GM23338 (cell line): ENCODE measurements around the gene RGS8.

Experiments used
- EZH2 ChIP-seq: fragments of 200-600 bp; sonication (generic); IDR thresholded peaks from one replicate; pipeline ENCODE4 v1.8.0; 2017; ENCODE audit warnings: antibody characterized with exemption, mild to moderate bottlenecking, low read depth; ENCODE audit not compliant: unreplicated experiment
- POLR2AphosphoS5 ChIP-seq: IDR thresholded peaks from 2 replicates; pipeline ENCODE4 v1.6.1; 2016; ENCODE audit warnings: antibody characterized with exemption, low read depth
- STAT1 ChIP-seq: IDR thresholded peaks from one replicate; pipeline ENCODE4 v1.6.1; 2016; ENCODE audit warnings: antibody characterized with exemption; ENCODE audit not compliant: unreplicated experiment
- TF ChIP-seq, protein P1 (sequence below), 2 experiments: fragments of 200-600 bp in 1 of 2; sonication (generic) in 1 of 2; conservative IDR thresholded peaks; 2 replicates each; pipeline versions ENCODE4 v1.5.1 to v1.6.1; 2016 to 2017; ENCODE audit warnings: antibody characterized with exemption in 2 of 2, low read depth in 2 of 2, mild to moderate bottlenecking in 2 of 2, moderate library complexity in 1 of 2
- TF ChIP-seq, protein P2 (sequence below): IDR thresholded peaks from 2 replicates; pipeline ENCODE4 v1.6.1; 2016; ENCODE audit warnings: antibody characterized with exemption
- TF ChIP-seq, protein P3 (sequence below): IDR thresholded peaks from one replicate; pipeline ENCODE4 v1.6.1; 2018; ENCODE audit warnings: antibody characterized with exemption; ENCODE audit not compliant: unreplicated experiment

DNA sequence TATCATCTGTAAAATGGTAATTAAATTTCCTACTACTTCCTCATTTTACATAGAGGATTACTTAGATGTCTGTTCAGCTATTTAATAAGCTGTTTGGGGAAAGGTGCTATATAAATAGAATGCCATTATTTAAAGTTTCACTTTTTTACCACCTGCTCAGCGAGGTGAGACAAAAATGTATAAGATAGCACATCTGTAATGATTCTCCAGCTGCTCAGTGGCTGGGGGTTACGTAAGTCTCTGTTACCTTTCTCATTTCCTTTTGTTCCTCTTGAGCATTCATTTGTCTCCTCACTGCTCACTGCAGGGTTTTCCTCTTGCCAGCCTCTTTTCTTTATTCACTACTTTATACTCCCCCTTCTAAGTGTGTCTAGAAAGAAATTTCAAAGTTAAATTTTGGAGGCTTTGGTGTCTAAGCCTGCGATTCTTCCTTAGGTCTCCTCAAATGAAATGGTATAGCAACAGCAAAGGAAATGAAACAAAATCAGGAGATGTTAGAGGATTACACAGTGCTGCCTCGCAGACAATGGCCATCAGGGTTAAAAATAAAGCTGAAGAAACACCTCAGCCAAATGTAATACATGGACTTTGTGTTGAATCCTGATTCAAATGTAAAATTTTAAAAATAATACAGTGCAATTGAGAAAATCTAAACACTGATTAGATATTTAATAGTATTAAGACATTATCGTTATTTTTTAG is 6.8 kb downstream of the RGS8 start:
- TF ChIP-seq, protein P1, sequence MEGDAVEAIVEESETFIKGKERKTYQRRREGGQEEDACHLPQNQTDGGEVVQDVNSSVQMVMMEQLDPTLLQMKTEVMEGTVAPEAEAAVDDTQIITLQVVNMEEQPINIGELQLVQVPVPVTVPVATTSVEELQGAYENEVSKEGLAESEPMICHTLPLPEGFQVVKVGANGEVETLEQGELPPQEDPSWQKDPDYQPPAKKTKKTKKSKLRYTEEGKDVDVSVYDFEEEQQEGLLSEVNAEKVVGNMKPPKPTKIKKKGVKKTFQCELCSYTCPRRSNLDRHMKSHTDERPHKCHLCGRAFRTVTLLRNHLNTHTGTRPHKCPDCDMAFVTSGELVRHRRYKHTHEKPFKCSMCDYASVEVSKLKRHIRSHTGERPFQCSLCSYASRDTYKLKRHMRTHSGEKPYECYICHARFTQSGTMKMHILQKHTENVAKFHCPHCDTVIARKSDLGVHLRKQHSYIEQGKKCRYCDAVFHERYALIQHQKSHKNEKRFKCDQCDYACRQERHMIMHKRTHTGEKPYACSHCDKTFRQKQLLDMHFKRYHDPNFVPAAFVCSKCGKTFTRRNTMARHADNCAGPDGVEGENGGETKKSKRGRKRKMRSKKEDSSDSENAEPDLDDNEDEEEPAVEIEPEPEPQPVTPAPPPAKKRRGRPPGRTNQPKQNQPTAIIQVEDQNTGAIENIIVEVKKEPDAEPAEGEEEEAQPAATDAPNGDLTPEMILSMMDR (conservative IDR thresholded peaks at IDR 0.05; ENCODE audit: low read depth in 2 of 2) = no peak
- TF ChIP-seq EZH2 (no peak), POLR2AphosphoS5 (no peak), STAT1 (no peak)
- TF ChIP-seq, protein P2, sequence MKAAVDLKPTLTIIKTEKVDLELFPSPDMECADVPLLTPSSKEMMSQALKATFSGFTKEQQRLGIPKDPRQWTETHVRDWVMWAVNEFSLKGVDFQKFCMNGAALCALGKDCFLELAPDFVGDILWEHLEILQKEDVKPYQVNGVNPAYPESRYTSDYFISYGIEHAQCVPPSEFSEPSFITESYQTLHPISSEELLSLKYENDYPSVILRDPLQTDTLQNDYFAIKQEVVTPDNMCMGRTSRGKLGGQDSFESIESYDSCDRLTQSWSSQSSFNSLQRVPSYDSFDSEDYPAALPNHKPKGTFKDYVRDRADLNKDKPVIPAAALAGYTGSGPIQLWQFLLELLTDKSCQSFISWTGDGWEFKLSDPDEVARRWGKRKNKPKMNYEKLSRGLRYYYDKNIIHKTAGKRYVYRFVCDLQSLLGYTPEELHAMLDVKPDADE = no peak
- TF ChIP-seq, protein P3, sequence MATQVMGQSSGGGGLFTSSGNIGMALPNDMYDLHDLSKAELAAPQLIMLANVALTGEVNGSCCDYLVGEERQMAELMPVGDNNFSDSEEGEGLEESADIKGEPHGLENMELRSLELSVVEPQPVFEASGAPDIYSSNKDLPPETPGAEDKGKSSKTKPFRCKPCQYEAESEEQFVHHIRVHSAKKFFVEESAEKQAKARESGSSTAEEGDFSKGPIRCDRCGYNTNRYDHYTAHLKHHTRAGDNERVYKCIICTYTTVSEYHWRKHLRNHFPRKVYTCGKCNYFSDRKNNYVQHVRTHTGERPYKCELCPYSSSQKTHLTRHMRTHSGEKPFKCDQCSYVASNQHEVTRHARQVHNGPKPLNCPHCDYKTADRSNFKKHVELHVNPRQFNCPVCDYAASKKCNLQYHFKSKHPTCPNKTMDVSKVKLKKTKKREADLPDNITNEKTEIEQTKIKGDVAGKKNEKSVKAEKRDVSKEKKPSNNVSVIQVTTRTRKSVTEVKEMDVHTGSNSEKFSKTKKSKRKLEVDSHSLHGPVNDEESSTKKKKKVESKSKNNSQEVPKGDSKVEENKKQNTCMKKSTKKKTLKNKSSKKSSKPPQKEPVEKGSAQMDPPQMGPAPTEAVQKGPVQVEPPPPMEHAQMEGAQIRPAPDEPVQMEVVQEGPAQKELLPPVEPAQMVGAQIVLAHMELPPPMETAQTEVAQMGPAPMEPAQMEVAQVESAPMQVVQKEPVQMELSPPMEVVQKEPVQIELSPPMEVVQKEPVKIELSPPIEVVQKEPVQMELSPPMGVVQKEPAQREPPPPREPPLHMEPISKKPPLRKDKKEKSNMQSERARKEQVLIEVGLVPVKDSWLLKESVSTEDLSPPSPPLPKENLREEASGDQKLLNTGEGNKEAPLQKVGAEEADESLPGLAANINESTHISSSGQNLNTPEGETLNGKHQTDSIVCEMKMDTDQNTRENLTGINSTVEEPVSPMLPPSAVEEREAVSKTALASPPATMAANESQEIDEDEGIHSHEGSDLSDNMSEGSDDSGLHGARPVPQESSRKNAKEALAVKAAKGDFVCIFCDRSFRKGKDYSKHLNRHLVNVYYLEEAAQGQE = no peak
